Measurements from ENCODE around the gene HPCAL1. TPM values are rescaled to one million over a fixed set of nuclear protein-coding genes. Genes with fewer than 3 reads are reported as not detected.

HPCAL1 gene
- total RNA-seq, 3 donors from 2014 or later (not counting 1 experiment from before 2014, with no cell fraction given), result 31.1 to 45.2 (median 39.8) TPM

- H3K4me3 Mint-ChIP-seq, result peak overlapping the region; percentile 42
Observed at GRCh38 chr2:10277293-10278028, 25.2 kb upstream of the HPCAL1 start.

GRCh38 chr2:10278029-10278762 is 24.5 kb upstream of the HPCAL1 start:
- no peaks in the 10 kb centered on the region for H3K9me3 ChIP-seq (ENCODE audit: control insufficient read depth, insufficient read depth, low read length)
- no peaks in the 10 kb centered on the region for H3K27me3 ChIP-seq (ENCODE audit: control insufficient read depth, insufficient read depth, low read length)
- TF ChIP-seq, protein P1, sequence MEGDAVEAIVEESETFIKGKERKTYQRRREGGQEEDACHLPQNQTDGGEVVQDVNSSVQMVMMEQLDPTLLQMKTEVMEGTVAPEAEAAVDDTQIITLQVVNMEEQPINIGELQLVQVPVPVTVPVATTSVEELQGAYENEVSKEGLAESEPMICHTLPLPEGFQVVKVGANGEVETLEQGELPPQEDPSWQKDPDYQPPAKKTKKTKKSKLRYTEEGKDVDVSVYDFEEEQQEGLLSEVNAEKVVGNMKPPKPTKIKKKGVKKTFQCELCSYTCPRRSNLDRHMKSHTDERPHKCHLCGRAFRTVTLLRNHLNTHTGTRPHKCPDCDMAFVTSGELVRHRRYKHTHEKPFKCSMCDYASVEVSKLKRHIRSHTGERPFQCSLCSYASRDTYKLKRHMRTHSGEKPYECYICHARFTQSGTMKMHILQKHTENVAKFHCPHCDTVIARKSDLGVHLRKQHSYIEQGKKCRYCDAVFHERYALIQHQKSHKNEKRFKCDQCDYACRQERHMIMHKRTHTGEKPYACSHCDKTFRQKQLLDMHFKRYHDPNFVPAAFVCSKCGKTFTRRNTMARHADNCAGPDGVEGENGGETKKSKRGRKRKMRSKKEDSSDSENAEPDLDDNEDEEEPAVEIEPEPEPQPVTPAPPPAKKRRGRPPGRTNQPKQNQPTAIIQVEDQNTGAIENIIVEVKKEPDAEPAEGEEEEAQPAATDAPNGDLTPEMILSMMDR (IDR thresholded peaks at IDR 0.05), result no peak
- H3K4me3 ChIP-seq (ENCODE audit: low read length), result no peak overlapping the region
- no peaks in the 10 kb centered on the region for H3K36me3 Mint-ChIP-seq
- peak overlapping the region; percentile 48 for H3K27ac ChIP-seq (ENCODE audit: low read length)
- H3K27me3 Mint-ChIP-seq (ENCODE audit: low read depth in 2 of 2), result no peaks in the 10 kb centered on the region
- no peaks in the 10 kb centered on the region for H3K36me3 ChIP-seq (ENCODE audit: control insufficient read depth, insufficient read depth, low read length)
- peak in 1 of 2 donors; percentile 37 for DNase-seq
- ATAC-seq, result peak; percentile 76 to 89 (median 77)
- WGBS (ENCODE audit: insufficient coverage), result 62% methylated on average over 19 of the region's 19 CpGs
- intact Hi-C loops (cut with micrococcal nuclease), result no loop called here
- peaks cover 41% of the 10 kb centered on the region for H3K4me1 ChIP-seq (ENCODE audit: control insufficient read depth, insufficient read depth, low read length)
- H3K9me3 Mint-ChIP-seq, result no peaks in the 10 kb centered on the region
- H3K4me3 Mint-ChIP-seq, result peak overlapping the region; percentile 57
- peaks cover 25 to 46% of the 10 kb centered on the region in 2 donors for H3K4me1 Mint-ChIP-seq
- H3K27ac Mint-ChIP-seq, result peak overlapping the region; percentile 80 to 86

More at GRCh38 chr2:10277293-10278028, 25.2 kb upstream of the HPCAL1 start:
- peaks cover 17 to 38% of the 10 kb centered on the region in 2 donors for H3K4me1 Mint-ChIP-seq
- no peaks in the 10 kb centered on the region for H3K9me3 Mint-ChIP-seq
- TF ChIP-seq, protein P1 (IDR thresholded peaks at IDR 0.05), result no peak
- ATAC-seq (no peak), DNase-seq (no peak)
- 95% methylated on average over 26 of the region's 26 CpGs for WGBS (ENCODE audit: insufficient coverage)
- peaks cover 34% of the 10 kb centered on the region for H3K4me1 ChIP-seq (ENCODE audit: control insufficient read depth, insufficient read depth, low read length)
- no peaks in the 10 kb centered on the region for H3K36me3 ChIP-seq (ENCODE audit: control insufficient read depth, insufficient read depth, low read length)
- intact Hi-C loops (cut with micrococcal nuclease), result no loop called here
- H3K27ac Mint-ChIP-seq, result peak overlapping the region; percentile 80 to 86
- H3K4me3 ChIP-seq (ENCODE audit: low read length), result no peak overlapping the region
- H3K36me3 Mint-ChIP-seq, result no peaks in the 10 kb centered on the region
- H3K27me3 Mint-ChIP-seq (ENCODE audit: low read depth in 2 of 2), result no peaks in the 10 kb centered on the region
- no peaks in the 10 kb centered on the region for H3K9me3 ChIP-seq (ENCODE audit: control insufficient read depth, insufficient read depth, low read length)
- no peaks in the 10 kb centered on the region for H3K27me3 ChIP-seq (ENCODE audit: control insufficient read depth, insufficient read depth, low read length)
- H3K27ac ChIP-seq (ENCODE audit: low read length), result no peak overlapping the region

GRCh38 chr2:10278763-10279471 is 23.8 kb upstream of the HPCAL1 start:
- no peak for DNase-seq
- no peaks in the 10 kb centered on the region for H3K27me3 Mint-ChIP-seq (ENCODE audit: low read depth in 2 of 2)
- TF ChIP-seq, protein P1 (IDR thresholded peaks at IDR 0.05), result no peak
- peaks cover 31 to 53% of the 10 kb centered on the region in 2 donors for H3K4me1 Mint-ChIP-seq
- no peaks in the 10 kb centered on the region for H3K36me3 ChIP-seq (ENCODE audit: control insufficient read depth, insufficient read depth, low read length)
- ATAC-seq, result peak in 1 of 3 donors; percentile 2
- WGBS (ENCODE audit: insufficient coverage), result 78% methylated on average over 11 of the region's 11 CpGs
- no peak overlapping the region for H3K4me3 ChIP-seq (ENCODE audit: low read length)
- H3K4me3 Mint-ChIP-seq, result peak overlapping the region; percentile 57
- peaks cover 47% of the 10 kb centered on the region for H3K4me1 ChIP-seq (ENCODE audit: control insufficient read depth, insufficient read depth, low read length)
- intact Hi-C loops (cut with micrococcal nuclease), result no loop called here
- H3K27ac ChIP-seq (ENCODE audit: low read length), result peak overlapping the region; percentile 48
- H3K27me3 ChIP-seq (ENCODE audit: control insufficient read depth, insufficient read depth, low read length), result no peaks in the 10 kb centered on the region
- no peaks in the 10 kb centered on the region for H3K9me3 Mint-ChIP-seq
- H3K36me3 Mint-ChIP-seq, result no peaks in the 10 kb centered on the region
- H3K9me3 ChIP-seq (ENCODE audit: control insufficient read depth, insufficient read depth, low read length), result no peaks in the 10 kb centered on the region
- H3K27ac Mint-ChIP-seq, result peak overlapping the region; percentile 80 to 86
